ENCODE data around the gene FBLN5. TPM values are rescaled to one million over a fixed set of nuclear protein-coding genes. Genes with fewer than 3 reads are reported as not detected.

Gene FBLN5
- total RNA-seq, 1 experiment from 2014 or later: 111 TPM

- in situ Hi-C loops (cut with HindIII; ENCODE audit: low pct_unique_long_range_greater_than_20kb, low sequenced_read_pairs): no loop called here
- DNase-seq (ENCODE audit: low read depth, low spot score): no peak
Observed at GRCh38 chr14:91827746-91828145, 119.7 kb downstream of the FBLN5 start.

Other genes starting within 250 kb of the FBLN5 start
- gene CATSPERB, start 215.6 kb downstream of the FBLN5 start, total RNA-seq (2014; rRNA removed; shearing (Covaris generic)): not detected in 2 replicates
- 5.4 and 5.9 TPM in 2 replicates for gene TC2N, start 80.2 kb downstream of the FBLN5 start, total RNA-seq (2014; rRNA removed; shearing (Covaris generic))
- gene TRIP11, start 92.4 kb upstream of the FBLN5 start, total RNA-seq (2014; rRNA removed; shearing (Covaris generic)): 18.8 and 24.1 TPM in 2 replicates
- 42.5 and 52.1 TPM in 2 replicates for gene ATXN3, start 158.9 kb upstream of the FBLN5 start, total RNA-seq (2014; rRNA removed; shearing (Covaris generic))
- 380 and 394 TPM in 2 replicates for gene NDUFB1, start 174.0 kb upstream of the FBLN5 start, total RNA-seq (2014; rRNA removed; shearing (Covaris generic))
- 67.8 and 79.5 TPM in 2 replicates for gene CPSF2, start 174.3 kb upstream of the FBLN5 start, total RNA-seq (2014; rRNA removed; shearing (Covaris generic))